Neural cell (in vitro differentiated cells): Measurements from ENCODE around the gene SLC22A3. TPM values are rescaled to one million over a fixed set of nuclear protein-coding genes. Genes with fewer than 3 reads are reported as not detected.

Source experiments
- H2AFZ ChIP-seq: fragments of 200-600, 300-800 bp; sonication (generic), shearing (Covaris generic); 2 replicates; pipeline ENCODE4 v1.6.0; 2014; ENCODE audit warnings: low read depth, mild to moderate bottlenecking, antibody characterized with exemption, low read length, moderate library complexity
- H3F3A ChIP-seq: fragments of 200-600 bp; shearing (Covaris generic); 2 replicates; pipeline ENCODE4 v1.6.1; 2016; ENCODE audit warnings: mild to moderate bottlenecking, moderate library complexity, mixed read lengths, antibody characterized with exemption, low read length; ENCODE audit not compliant: insufficient read depth, poor library complexity, severe bottlenecking
- H3K27ac ChIP-seq: fragments of 200-600, 300-800 bp; sonication (generic), shearing (Covaris generic); 2 replicates; pipeline ENCODE4 v1.5.1; 2014; ENCODE audit warnings: mild to moderate bottlenecking, low read length, moderate library complexity
- H3K27me3 ChIP-seq: fragments of 300-800, 200-600 bp; sonication (generic), shearing (Covaris generic); 2 replicates; pipeline ENCODE4 v1.6.0; 2014; ENCODE audit warnings: mild to moderate bottlenecking, low read depth, low read length, moderate library complexity; ENCODE audit not compliant: insufficient read depth
- H3K36me3 ChIP-seq: fragments of 300-800, 200-600 bp; sonication (generic), shearing (Covaris generic); 2 replicates; pipeline ENCODE4 v1.5.1; 2014; ENCODE audit warnings: mild to moderate bottlenecking, antibody characterized with exemption, low read length, moderate library complexity; ENCODE audit not compliant: insufficient read depth
- H3K4me2 ChIP-seq: fragments of 300-800, 200-600 bp; sonication (generic), shearing (Covaris generic); 2 replicates; pipeline ENCODE4 v1.6.0; 2014; ENCODE audit warnings: mild to moderate bottlenecking, low read length
- H3K4me3 ChIP-seq: fragments of 300-800, 200-600 bp; sonication (generic), shearing (Covaris generic); 2 replicates; pipeline ENCODE4 v1.5.1; 2014; ENCODE audit warnings: mild to moderate bottlenecking, low read length, moderate library complexity
- H3K79me2 ChIP-seq: fragments of 200-600 bp; shearing (Covaris generic); replicated peaks from 2 replicates; pipeline ENCODE4 v1.6.0; 2014; ENCODE audit warnings: mild to moderate bottlenecking, low read length, moderate library complexity; ENCODE audit not compliant: insufficient read depth
- H3K9ac ChIP-seq: fragments of 300-800, 200-600 bp; sonication (generic), shearing (Covaris generic); 2 replicates; pipeline ENCODE4 v1.6.1; 2016; ENCODE audit warnings: mild to moderate bottlenecking, low read length, mixed read lengths
- H3K9me2 ChIP-seq: fragments of 200-600 bp; shearing (Covaris generic); 2 replicates; pipeline ENCODE4 v1.6.1; 2016; ENCODE audit warnings: mild to moderate bottlenecking, low read length, mixed read lengths; ENCODE audit not compliant: insufficient read depth
- H3K9me3 ChIP-seq: fragments of 200-600, 300-800 bp; sonication (generic), shearing (Covaris generic); 2 replicates; pipeline ENCODE4 v1.6.1; 2016; ENCODE audit warnings: mild to moderate bottlenecking, mixed run types, low read length, moderate library complexity, mixed read lengths
- H4K20me1 ChIP-seq: fragments of 200-600 bp; shearing (Covaris generic); 2 replicates; pipeline ENCODE4 v1.6.1; 2016; ENCODE audit warnings: mild to moderate bottlenecking, mixed run types; ENCODE audit not compliant: insufficient read depth
- EP300 ChIP-seq: fragments of 450-650 bp; conservative IDR thresholded peaks from 2 replicates; pipeline ENCODE4 v1.6.1; 2014; ENCODE audit warnings: antibody characterized with exemption, mild to moderate bottlenecking, moderate library complexity; ENCODE audit not compliant: poor library complexity, severe bottlenecking
- EZH2 ChIP-seq: fragments of 200-600, 300-800 bp; shearing (Covaris generic), sonication (generic); IDR thresholded peaks from 2 replicates; pipeline ENCODE4 v1.6.1; 2014; ENCODE audit warnings: antibody characterized with exemption, low read length, borderline replicate concordance, mild to moderate bottlenecking; ENCODE audit not compliant: insufficient read depth, poor library complexity, severe bottlenecking
- MXI1 ChIP-seq: fragments of 450-650 bp; conservative IDR thresholded peaks from 2 replicates; pipeline ENCODE4 v1.6.1; 2014; ENCODE audit warnings: antibody characterized with exemption, mild to moderate bottlenecking; ENCODE audit not compliant: poor library complexity, severe bottlenecking
- POLR2AphosphoS5 ChIP-seq: IDR thresholded peaks from 2 replicates; pipeline ENCODE4 v1.6.1; 2012
- RAD21 ChIP-seq: fragments of 450-650 bp; conservative IDR thresholded peaks from 2 replicates; pipeline ENCODE4 v1.6.1; 2014; ENCODE audit warnings: antibody characterized with exemption, mild to moderate bottlenecking, moderate library complexity
- SMC3 ChIP-seq: fragments of 450-650 bp; conservative IDR thresholded peaks from 2 replicates; pipeline ENCODE4 v1.6.1; 2014; ENCODE audit warnings: antibody characterized with exemption, mild to moderate bottlenecking, moderate library complexity; ENCODE audit not compliant: poor library complexity
- TAF1 ChIP-seq: IDR thresholded peaks from 2 replicates; pipeline ENCODE4 v1.6.1; 2012; ENCODE audit warnings: low read depth
- polyA plus RNA-seq: library from polyadenylated mRNA; depleted of rRNA; stranded (reverse); fragments of >200 nt; gene quantifications from 2 replicates; pipeline ENCODE4 v1.2.3, GENCODE V29; 2014
- TF ChIP-seq, protein P1 (sequence below): fragments of 450-650 bp; IDR thresholded peaks from 2 replicates; pipeline ENCODE4 v1.5.1; 2014; ENCODE audit warnings: antibody characterized with exemption, mild to moderate bottlenecking, moderate library complexity; ENCODE audit not compliant: poor library complexity, severe bottlenecking
- TF ChIP-seq, protein P2 (sequence below): IDR thresholded peaks from 2 replicates; pipeline ENCODE4 v1.6.1; 2012; ENCODE audit warnings: borderline replicate concordance

SLC22A3 gene
- polyA plus RNA-seq, 1 donor from 2014 or later = not detected

DNA sequence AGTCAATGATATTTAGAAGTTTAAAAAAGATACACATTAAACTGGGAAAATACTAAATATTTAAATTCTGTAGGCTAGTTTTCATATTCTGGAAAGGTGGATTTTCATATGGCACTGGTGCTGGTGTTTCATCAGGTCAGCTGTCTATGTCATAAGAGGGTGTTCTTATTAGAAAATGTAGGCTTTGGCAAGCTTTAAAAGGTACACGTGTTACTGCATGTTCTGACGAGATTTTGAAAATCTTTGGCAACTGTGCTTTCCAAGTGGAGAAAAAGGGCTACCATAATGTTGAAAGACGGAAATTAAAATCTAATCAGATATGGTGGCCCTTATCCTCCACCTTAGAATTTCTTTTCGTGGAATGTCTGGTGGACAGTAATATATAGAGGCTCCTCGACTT is 30.0 kb downstream of the SLC22A3 start:
- Histone ChIP-seq H3K9me3 (no peaks in the 10 kb centered on the region), H3K4me3 (no peak overlapping the region), H3K27me3 (no peaks in the 10 kb centered on the region), H3K9ac (no peak overlapping the region), H3K9me2 (no peaks in the 10 kb centered on the region), H3K36me3 (no peaks in the 10 kb centered on the region), H3F3A (no peaks in the 10 kb centered on the region), H3K27ac (no peak overlapping the region), H2AFZ (no peak overlapping the region), H3K4me2 (no peak overlapping the region), H3K79me2 (no peaks in the 10 kb centered on the region), H4K20me1 (no peaks in the 10 kb centered on the region)
- TF ChIP-seq SMC3 (no peak), RAD21 (no peak), TAF1 (no peak), POLR2AphosphoS5 (no peak), EZH2 (no peak), EP300 (no peak)
- TF ChIP-seq, protein P1, sequence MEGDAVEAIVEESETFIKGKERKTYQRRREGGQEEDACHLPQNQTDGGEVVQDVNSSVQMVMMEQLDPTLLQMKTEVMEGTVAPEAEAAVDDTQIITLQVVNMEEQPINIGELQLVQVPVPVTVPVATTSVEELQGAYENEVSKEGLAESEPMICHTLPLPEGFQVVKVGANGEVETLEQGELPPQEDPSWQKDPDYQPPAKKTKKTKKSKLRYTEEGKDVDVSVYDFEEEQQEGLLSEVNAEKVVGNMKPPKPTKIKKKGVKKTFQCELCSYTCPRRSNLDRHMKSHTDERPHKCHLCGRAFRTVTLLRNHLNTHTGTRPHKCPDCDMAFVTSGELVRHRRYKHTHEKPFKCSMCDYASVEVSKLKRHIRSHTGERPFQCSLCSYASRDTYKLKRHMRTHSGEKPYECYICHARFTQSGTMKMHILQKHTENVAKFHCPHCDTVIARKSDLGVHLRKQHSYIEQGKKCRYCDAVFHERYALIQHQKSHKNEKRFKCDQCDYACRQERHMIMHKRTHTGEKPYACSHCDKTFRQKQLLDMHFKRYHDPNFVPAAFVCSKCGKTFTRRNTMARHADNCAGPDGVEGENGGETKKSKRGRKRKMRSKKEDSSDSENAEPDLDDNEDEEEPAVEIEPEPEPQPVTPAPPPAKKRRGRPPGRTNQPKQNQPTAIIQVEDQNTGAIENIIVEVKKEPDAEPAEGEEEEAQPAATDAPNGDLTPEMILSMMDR = no peak

DNA sequence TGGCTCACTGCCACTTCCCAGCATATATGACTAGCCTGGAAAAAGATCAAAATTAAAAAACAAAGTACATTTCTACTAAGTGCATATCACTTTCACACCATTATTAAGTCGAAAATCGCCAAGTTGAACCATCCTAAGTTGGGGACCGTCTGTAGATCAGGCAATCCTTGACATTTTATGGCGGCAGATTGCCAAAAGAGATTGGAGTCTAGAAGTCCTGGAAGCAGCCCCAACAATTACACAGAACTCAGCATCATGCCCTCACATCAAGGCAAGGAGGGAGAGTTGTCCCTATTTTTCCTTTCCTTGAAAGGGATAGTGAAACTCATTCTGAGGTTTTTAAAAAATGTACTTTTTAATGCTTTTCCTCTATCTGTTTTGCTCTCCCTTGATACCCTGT is 30.7 kb downstream of the SLC22A3 start:
- Histone ChIP-seq H3K4me2 (no peak overlapping the region), H3K36me3 (no peaks in the 10 kb centered on the region), H3K27me3 (no peaks in the 10 kb centered on the region), H2AFZ (no peak overlapping the region), H3K9ac (no peak overlapping the region), H3K4me3 (no peak overlapping the region), H3K79me2 (no peaks in the 10 kb centered on the region), H3F3A (no peaks in the 10 kb centered on the region), H3K27ac (no peak overlapping the region), H3K9me3 (no peaks in the 10 kb centered on the region), H3K9me2 (no peaks in the 10 kb centered on the region), H4K20me1 (no peaks in the 10 kb centered on the region)
- TF ChIP-seq TAF1 = no peak
- no peak for TF ChIP-seq SMC3
- no peak for TF ChIP-seq POLR2AphosphoS5
- no peak for TF ChIP-seq RAD21
- TF ChIP-seq MXI1 = no peak
- TF ChIP-seq, protein P1 = no peak
- TF ChIP-seq EP300 = no peak
- TF ChIP-seq, protein P2, sequence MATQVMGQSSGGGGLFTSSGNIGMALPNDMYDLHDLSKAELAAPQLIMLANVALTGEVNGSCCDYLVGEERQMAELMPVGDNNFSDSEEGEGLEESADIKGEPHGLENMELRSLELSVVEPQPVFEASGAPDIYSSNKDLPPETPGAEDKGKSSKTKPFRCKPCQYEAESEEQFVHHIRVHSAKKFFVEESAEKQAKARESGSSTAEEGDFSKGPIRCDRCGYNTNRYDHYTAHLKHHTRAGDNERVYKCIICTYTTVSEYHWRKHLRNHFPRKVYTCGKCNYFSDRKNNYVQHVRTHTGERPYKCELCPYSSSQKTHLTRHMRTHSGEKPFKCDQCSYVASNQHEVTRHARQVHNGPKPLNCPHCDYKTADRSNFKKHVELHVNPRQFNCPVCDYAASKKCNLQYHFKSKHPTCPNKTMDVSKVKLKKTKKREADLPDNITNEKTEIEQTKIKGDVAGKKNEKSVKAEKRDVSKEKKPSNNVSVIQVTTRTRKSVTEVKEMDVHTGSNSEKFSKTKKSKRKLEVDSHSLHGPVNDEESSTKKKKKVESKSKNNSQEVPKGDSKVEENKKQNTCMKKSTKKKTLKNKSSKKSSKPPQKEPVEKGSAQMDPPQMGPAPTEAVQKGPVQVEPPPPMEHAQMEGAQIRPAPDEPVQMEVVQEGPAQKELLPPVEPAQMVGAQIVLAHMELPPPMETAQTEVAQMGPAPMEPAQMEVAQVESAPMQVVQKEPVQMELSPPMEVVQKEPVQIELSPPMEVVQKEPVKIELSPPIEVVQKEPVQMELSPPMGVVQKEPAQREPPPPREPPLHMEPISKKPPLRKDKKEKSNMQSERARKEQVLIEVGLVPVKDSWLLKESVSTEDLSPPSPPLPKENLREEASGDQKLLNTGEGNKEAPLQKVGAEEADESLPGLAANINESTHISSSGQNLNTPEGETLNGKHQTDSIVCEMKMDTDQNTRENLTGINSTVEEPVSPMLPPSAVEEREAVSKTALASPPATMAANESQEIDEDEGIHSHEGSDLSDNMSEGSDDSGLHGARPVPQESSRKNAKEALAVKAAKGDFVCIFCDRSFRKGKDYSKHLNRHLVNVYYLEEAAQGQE = no peak
- TF ChIP-seq EZH2 = no peak
